ENCODE measurements around the gene PTCH2. TPM values are rescaled to one million over a fixed set of nuclear protein-coding genes. Genes with fewer than 3 reads are reported as not detected.

Gene PTCH2
- total RNA-seq, 1 experiment from 2014 or later = not detected

- DNase-seq (no peak), ATAC-seq (no peak)
- TF ChIP-seq CTCF (conservative IDR thresholded peaks at IDR 0.05; ENCODE audit: low read depth, low read length) (no peak), EZH2phosphoT487 (IDR thresholded peaks at IDR 0.05; ENCODE audit: borderline replicate concordance, low read length) (no peak), EZH2 (IDR thresholded peaks at IDR 0.05; ENCODE audit: low read length, unreplicated experiment) (no peak)
- peaks cover 46% of the 10 kb centered on the region for H3K36me3 ChIP-seq (ENCODE audit: low read depth, low read length)
- peaks cover 6% of the 10 kb centered on the region; the same call in 1 of the 2 replicates for H3K9me3 ChIP-seq (ENCODE audit: low read length)
- no TSS peak for BruUV-seq (replicated peaks)
- no peaks in the 10 kb centered on the region for H3K4me1 ChIP-seq (ENCODE audit: insufficient read depth, low read length)
- no peak overlapping the region for H3K27ac ChIP-seq (ENCODE audit: low read length)
- no peaks in the 10 kb centered on the region for H3K27me3 ChIP-seq (ENCODE audit: low read length)
- ChIA-PET POLR2A (ENCODE audit: unreplicated experiment) (no interaction called here), CTCF (no interaction called here)
- H3K79me2 ChIP-seq (ENCODE audit: low read length) = no peaks in the 10 kb centered on the region
- no peaks in the 10 kb centered on the region for H4K20me1 ChIP-seq (ENCODE audit: low read length)
- H3F3A ChIP-seq (ENCODE audit: low read length, unreplicated experiment) = no peaks in the 10 kb centered on the region
- no peak overlapping the region for H3K4me3 ChIP-seq (ENCODE audit: low read length)
- intact Hi-C loops (cut with micrococcal nuclease) = no loop called here
- H3K4me2 ChIP-seq (ENCODE audit: low read length) = no peak overlapping the region
- H3K9ac ChIP-seq (ENCODE audit: low read length) = no peak overlapping the region
- no peak overlapping the region for H2AFZ ChIP-seq (ENCODE audit: low read length)
- no peaks in the 10 kb centered on the region for H3K9me2 ChIP-seq (replicated peaks; ENCODE audit: low read length)
Observed at GRCh38 chr1:44885406-44885805, 42.4 kb upstream of the PTCH2 start.

- Histone ChIP-seq H3K4me1 (ENCODE audit: insufficient read depth, low read length) (no peaks in the 10 kb centered on the region), H3K4me2 (ENCODE audit: low read length) (no peak overlapping the region), H3K9ac (ENCODE audit: low read length) (no peak overlapping the region), H3K27ac (ENCODE audit: low read length) (no peak overlapping the region), H2AFZ (ENCODE audit: low read length) (no peak overlapping the region), H3K4me3 (ENCODE audit: low read length) (no peak overlapping the region), H4K20me1 (ENCODE audit: low read length) (no peaks in the 10 kb centered on the region), H3K9me3 (ENCODE audit: low read length) (0 out of 2 replicates have a peak, but pooled peaks cover under 1% of the 10 kb centered on the region), H3F3A (ENCODE audit: low read length, unreplicated experiment) (no peaks in the 10 kb centered on the region), H3K9me2 (replicated peaks; ENCODE audit: low read length) (no peaks in the 10 kb centered on the region), H3K27me3 (ENCODE audit: low read length) (no peaks in the 10 kb centered on the region), H3K36me3 (ENCODE audit: low read depth, low read length) (peaks cover 40% of the 10 kb centered on the region), H3K79me2 (ENCODE audit: low read length) (no peaks in the 10 kb centered on the region)
- no TSS peak for BruUV-seq (replicated peaks)
- intact Hi-C loops (cut with micrococcal nuclease) = no loop called here
- POLR2A ChIA-PET (ENCODE audit: unreplicated experiment) = no interaction called here
- TF ChIP-seq CTCF (conservative IDR thresholded peaks at IDR 0.05; ENCODE audit: low read depth, low read length) = no peak
- TF ChIP-seq EZH2phosphoT487 (IDR thresholded peaks at IDR 0.05; ENCODE audit: borderline replicate concordance, low read length) = no peak
- TF ChIP-seq EZH2 (IDR thresholded peaks at IDR 0.05; ENCODE audit: low read length, unreplicated experiment) = no peak
- DNase-seq (no peak), ATAC-seq (no peak)
- CTCF ChIA-PET = no interaction called here
Observed at GRCh38 chr1:44884746-44885145, 41.7 kb upstream of the PTCH2 start.

GRCh38 chr1:44881011-44881632 is 38.1 kb upstream of the PTCH2 start:
- Histone ChIP-seq H3K9me3 (ENCODE audit: low read length) (no peaks in the 10 kb centered on the region), H3K9ac (ENCODE audit: low read length) (no peak overlapping the region), H3K27ac (ENCODE audit: low read length) (no peak overlapping the region), H3K4me3 (ENCODE audit: low read length) (no peak overlapping the region), H3K79me2 (ENCODE audit: low read length) (no peaks in the 10 kb centered on the region), H3K36me3 (ENCODE audit: low read depth, low read length) (peaks cover 11% of the 10 kb centered on the region), H3K9me2 (replicated peaks; ENCODE audit: low read length) (no peaks in the 10 kb centered on the region), H4K20me1 (ENCODE audit: low read length) (no peaks in the 10 kb centered on the region), H3K4me1 (ENCODE audit: insufficient read depth, low read length) (no peaks in the 10 kb centered on the region), H3K27me3 (ENCODE audit: low read length) (no peaks in the 10 kb centered on the region), H3K4me2 (ENCODE audit: low read length) (no peak overlapping the region), H3F3A (ENCODE audit: low read length, unreplicated experiment) (no peaks in the 10 kb centered on the region), H2AFZ (ENCODE audit: low read length) (no peak overlapping the region)
- ATAC-seq (peak; percentile 38), DNase-seq (peak; percentile 41)
- BruUV-seq (replicated peaks) = no TSS peak
- ChIA-PET CTCF (no interaction called here), POLR2A (ENCODE audit: unreplicated experiment) (interaction anchor here (0.6 kb wide), 1 partner anchor 12 kb away, joined by 3 read pairs; no protein-coding TSS in a partner anchor)
- intact Hi-C loops (cut with micrococcal nuclease) = no loop called here
- TF ChIP-seq EZH2phosphoT487 (IDR thresholded peaks at IDR 0.05; ENCODE audit: borderline replicate concordance, low read length) (no peak), CTCF (conservative IDR thresholded peaks at IDR 0.05; ENCODE audit: low read depth, low read length) (no peak), EZH2 (IDR thresholded peaks at IDR 0.05; ENCODE audit: low read length, unreplicated experiment) (no peak)
